NCI-H748 treated with DMSO at 0.1 percent for 48 hours (cell line): ENCODE measurements around the gene MAP4K4.

Experiments
- DNase-seq: peaks from one replicate; lab custom pipeline; 2025; lab: John Stamatoyannopoulos, UW

MAP4K4 gene

GRCh38 chr2:101814752-101815151 is 117.2 kb downstream of the MAP4K4 start:
- DNase-seq = no peak

DNA sequence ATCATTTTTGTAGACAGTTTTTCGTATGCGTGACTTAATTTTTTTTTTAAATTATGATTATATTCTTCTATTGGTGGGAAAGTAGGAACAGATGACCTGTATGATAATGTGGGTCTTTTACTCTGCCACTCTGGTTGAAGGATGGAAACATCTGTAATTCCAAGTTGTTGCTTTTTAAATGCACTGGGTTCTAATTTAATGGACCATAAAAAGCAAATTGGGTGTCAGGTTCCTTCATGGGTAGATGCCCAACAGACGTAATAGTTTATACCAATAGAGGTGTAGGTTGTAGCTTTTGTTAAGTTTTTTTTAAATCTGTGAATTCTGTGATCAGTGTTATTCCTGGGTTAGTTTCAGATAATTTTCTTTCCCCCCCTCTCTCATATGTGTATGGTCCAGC is 117.6 kb downstream of the MAP4K4 start:
- no peak for DNase-seq

DNA sequence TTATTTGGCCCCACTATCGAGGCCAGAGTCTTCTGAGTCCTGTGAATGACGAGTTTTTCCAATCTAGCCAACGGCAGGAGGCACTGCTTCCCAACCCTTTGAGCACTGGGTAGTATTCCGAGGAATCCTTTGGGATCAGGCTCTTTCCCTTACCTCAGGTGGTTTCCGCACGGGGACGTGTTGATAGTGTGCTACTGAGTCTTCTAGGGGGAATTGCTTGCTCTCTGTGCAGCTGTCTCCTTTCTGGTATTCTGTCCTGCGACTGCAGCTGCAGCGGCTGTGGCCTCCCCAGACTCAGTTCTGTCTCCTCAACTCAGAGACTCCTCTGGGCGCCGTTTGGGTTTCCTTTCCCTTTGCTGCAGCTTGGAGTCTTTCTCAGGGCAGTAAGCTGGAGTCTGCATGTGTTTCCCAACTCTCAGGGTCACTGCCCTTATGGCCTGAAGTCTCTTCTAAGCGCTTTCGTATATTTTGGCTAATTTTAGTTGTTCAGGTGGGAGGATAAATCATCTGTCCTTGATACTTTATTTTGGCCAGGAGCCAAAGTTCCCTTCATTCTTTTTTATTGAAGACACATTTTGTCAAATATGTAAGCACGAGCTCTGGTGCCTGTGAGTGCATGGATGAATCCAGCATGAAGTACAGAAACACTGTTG is 118.4 kb downstream of the MAP4K4 start:
- DNase-seq = no peak

- no peak for DNase-seq
These were observed 119.1 kb downstream of the MAP4K4 start for GRCh38 chr2:101816598-101816997.

- no peak for DNase-seq
These were observed 120.0 kb downstream of the MAP4K4 start for GRCh38 chr2:101817481-101817880.

DNA sequence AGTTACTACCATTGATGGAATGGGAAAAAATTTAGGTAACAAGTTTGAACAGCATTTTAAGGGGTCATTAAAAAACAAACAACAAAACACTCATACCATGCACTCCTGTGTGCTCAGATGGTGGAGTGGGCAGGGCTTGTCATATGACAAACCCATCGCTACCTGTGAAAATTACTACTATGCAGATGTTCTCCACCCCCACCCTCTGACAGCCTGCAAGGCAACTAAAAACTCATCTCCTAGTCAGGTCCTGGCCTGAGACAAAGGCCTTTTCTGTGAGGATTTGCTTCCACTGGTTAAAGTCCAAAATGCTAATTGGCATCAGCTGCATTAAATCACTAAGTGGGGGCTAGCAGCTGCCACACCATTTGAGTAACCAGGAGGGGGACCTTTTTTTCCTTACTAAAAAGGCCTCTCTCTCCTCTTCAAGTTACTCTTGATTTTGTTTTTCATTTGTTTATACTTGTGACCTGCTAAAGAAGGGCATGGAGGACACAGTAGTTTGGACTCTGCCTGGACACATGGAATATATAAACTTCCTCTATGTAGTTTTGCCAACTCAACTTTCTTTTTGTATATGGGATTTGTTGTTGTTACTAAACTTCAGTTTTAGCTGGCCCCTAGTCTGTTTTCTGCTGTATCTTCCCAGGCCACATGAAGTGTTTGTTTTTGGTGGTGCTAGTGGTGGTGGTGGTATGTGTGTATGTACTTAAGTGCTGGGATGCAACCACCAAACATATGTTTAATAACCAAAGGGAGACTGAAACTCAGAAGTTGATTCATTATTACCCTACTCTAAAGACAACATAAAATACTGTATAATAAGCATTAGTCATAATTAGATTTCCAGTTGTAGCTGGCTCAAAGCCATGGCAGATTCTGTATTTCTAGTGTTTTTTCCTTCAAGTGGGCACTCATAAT is 121.3 kb downstream of the MAP4K4 start:
- DNase-seq = no peak

GRCh38 chr2:101820519-101820918 is 123.0 kb downstream of the MAP4K4 start:
- DNase-seq = no peak

GRCh38 chr2:101821059-101821805 is 123.7 kb downstream of the MAP4K4 start:
- DNase-seq = no peak

DNA sequence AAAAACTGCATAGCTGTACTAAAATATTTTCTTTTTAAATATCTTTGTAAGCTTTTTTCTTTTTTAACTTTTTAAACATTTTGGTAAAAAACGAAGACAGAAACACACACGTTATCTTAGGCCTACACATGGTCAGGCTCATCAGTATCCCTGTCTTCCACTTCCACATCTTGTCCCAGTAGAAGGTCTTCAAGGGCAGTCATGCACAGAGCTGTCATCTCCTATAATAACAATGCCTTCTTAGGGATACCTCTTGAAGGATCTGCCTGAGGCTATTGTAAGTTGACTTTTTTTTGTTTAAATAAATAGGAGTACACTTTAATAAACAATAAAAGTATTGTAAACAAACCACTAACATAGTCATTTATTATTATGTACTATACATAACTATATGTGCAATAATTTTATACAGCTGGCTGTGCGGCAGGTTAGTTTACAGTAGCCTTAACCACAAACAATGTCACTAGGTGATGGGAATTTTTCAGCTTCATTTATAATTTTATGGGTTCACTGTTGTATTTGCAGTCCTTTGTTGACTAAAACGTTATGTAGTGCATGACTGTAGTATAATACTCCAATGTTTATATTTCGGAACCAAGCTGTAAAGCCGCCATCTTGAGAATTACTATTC is 124.4 kb downstream of the MAP4K4 start:
- DNase-seq = no peak

GRCh38 chr2:101823347-101823791 is 125.9 kb downstream of the MAP4K4 start:
- peak; percentile 14 for DNase-seq

DNA sequence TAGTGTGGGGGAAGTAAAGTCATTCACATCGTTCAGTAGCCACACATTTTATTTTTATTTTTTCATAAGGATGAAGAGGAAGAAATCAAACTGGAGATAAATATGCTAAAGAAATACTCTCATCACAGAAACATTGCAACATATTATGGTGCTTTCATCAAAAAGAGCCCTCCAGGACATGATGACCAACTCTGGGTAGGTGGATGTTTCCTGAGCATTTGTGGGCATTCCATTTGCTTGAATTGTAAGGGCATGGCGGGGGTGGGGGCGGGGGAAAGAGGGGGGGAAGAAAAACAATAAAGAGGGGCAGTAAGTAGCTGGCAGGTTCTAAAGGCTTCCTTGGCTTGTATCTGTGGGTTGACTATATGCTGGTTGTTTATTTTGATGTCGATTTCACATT is 126.4 kb downstream of the MAP4K4 start:
- no peak for DNase-seq

DNA sequence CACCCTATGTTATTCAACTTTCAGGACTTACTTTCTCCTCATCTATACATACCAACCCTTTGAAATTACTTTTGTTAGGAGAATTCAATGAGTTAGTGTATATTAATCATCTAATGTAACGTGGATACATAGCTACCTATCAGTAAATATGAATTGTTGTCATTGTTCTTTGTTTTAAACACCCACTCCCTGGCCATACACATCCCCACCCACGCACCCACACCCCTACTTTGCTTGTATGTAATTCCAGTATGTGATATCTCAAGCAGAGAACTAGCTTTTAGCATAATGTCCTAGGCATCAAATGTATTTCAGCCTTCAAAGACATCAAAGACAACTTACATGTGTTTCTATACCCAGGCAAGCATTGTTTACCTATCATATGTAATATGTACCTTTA is 129.2 kb downstream of the MAP4K4 start:
- DNase-seq = no peak

GRCh38 chr2:101827246-101827645 is 129.7 kb downstream of the MAP4K4 start:
- DNase-seq = no peak

GRCh38 chr2:101828257-101828656 is 130.8 kb downstream of the MAP4K4 start:
- DNase-seq = no peak

GRCh38 chr2:101828673-101829334 is 131.3 kb downstream of the MAP4K4 start:
- DNase-seq = no peak

GRCh38 chr2:101829429-101829828 is 131.9 kb downstream of the MAP4K4 start:
- no peak for DNase-seq

GRCh38 chr2:101830146-101830545 is 132.6 kb downstream of the MAP4K4 start:
- DNase-seq = no peak

GRCh38 chr2:101830555-101830954 is 133.0 kb downstream of the MAP4K4 start:
- no peak for DNase-seq

GRCh38 chr2:101831351-101831865 is 133.9 kb downstream of the MAP4K4 start:
- DNase-seq = no peak

DNA sequence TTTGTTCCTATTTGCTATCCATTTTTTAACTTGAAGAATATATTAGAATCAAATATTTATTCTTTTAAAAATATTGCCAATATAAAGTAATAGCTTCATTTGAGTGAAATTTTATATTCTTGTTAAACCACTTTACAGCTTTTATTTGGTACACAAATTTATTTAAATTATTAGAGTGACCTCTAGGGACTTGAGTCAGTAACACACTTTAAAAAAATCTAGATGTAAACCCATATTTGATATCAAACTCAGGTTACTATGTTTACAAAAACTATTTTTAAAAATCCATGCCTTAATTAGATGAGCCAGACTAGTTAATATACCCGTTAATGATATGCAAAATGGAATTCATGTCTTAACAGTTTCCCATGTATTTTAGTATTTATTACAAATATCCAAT is 134.6 kb downstream of the MAP4K4 start:
- DNase-seq = no peak

- no peak for DNase-seq
These were observed 136.5 kb downstream of the MAP4K4 start for GRCh38 chr2:101833890-101834523.
